SK-N-SH (cell line): Measurements from ENCODE around the gene TMEM89.

Experiments used
- GABPA ChIP-seq: IDR thresholded peaks from 2 replicates; pipeline ENCODE4 v1.4.0; 2012; ENCODE audit warnings: low read depth, mild to moderate bottlenecking
- NRF1 ChIP-seq: IDR thresholded peaks from 2 replicates; pipeline ENCODE4 v1.6.1; 2012; ENCODE audit warnings: low read depth, mild to moderate bottlenecking, low read length
- POLR2AphosphoS5 ChIP-seq: IDR thresholded peaks from 2 replicates; pipeline ENCODE4 v1.6.1; 2012; ENCODE audit warnings: low read depth, low read length
- TEAD4 ChIP-seq: IDR thresholded peaks from 2 replicates; pipeline ENCODE4 v1.4.0; 2012; ENCODE audit warnings: mild to moderate bottlenecking, borderline replicate concordance; ENCODE audit not compliant: insufficient read depth
- TF ChIP-seq, protein P1 (sequence below): fragments of 150-350 bp; IDR thresholded peaks from 2 replicates; pipeline ENCODE4 v1.6.1; 2017; ENCODE audit warnings: antibody characterized with exemption, low read length, low read depth, borderline replicate concordance
- TF ChIP-seq, protein P2 (sequence below): fragments of 200-600 bp; sonication (generic); IDR thresholded peaks from 2 replicates; pipeline ENCODE4 v1.6.1; 2017; ENCODE audit warnings: antibody characterized with exemption, mild to moderate bottlenecking, moderate library complexity
- TF ChIP-seq, protein P3 (sequence below): IDR thresholded peaks from 2 replicates; pipeline ENCODE4 v1.6.1; 2012; ENCODE audit warnings: mild to moderate bottlenecking, low read depth, low read length, moderate library complexity
- TF ChIP-seq, protein P4 (sequence below): IDR thresholded peaks from 2 replicates; pipeline ENCODE4 v1.4.0; 2012; ENCODE audit warnings: low read depth

DNA sequence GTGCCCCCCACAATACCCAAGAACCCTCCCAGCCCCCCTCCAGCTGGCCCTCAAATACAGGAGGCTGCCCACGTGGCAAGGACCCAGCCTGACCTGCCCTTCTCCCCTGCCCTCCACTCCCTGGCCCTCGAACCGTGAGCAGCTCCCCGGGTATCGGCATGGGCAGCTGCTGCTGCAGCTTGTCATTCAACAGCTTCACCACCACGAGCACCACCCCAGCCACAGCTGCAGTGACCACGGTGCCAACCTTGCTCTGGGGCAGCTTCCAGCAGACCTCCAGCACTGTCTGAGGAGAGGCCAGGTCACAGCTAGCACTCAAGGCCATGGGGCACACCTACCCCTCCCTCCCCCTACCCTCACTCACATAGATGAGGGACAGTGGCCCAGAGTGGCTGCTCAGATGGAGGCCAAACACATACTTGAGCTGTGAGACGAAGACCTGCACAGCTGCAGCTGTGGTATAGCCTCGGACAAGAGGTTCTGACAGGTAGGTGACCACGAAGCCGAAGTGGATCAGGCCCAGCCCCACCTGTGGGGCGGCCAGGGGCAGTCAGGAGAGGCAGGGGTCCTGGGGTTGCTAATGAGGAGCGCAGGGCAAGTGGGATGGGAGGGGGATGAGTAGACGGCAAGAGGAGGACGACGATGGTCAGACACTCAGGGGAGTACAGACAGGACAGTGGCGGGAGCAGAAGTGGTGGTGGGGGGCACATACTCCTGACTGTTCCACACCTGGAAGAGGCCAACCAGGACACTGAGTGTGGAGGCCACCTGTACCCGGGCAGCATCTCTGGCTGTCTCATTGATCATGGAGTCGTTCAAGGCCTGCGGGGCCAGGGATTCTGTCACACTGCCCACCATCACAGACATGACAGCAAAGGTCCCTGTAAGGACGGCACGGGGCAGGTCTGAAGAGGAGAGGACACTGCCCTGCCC is 10.2 kb upstream of the TMEM89 start:
- TF ChIP-seq, protein P1, sequence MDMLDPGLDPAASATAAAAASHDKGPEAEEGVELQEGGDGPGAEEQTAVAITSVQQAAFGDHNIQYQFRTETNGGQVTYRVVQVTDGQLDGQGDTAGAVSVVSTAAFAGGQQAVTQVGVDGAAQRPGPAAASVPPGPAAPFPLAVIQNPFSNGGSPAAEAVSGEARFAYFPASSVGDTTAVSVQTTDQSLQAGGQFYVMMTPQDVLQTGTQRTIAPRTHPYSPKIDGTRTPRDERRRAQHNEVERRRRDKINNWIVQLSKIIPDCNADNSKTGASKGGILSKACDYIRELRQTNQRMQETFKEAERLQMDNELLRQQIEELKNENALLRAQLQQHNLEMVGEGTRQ = no peak
- TF ChIP-seq, protein P2, sequence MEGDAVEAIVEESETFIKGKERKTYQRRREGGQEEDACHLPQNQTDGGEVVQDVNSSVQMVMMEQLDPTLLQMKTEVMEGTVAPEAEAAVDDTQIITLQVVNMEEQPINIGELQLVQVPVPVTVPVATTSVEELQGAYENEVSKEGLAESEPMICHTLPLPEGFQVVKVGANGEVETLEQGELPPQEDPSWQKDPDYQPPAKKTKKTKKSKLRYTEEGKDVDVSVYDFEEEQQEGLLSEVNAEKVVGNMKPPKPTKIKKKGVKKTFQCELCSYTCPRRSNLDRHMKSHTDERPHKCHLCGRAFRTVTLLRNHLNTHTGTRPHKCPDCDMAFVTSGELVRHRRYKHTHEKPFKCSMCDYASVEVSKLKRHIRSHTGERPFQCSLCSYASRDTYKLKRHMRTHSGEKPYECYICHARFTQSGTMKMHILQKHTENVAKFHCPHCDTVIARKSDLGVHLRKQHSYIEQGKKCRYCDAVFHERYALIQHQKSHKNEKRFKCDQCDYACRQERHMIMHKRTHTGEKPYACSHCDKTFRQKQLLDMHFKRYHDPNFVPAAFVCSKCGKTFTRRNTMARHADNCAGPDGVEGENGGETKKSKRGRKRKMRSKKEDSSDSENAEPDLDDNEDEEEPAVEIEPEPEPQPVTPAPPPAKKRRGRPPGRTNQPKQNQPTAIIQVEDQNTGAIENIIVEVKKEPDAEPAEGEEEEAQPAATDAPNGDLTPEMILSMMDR = no peak
- TF ChIP-seq, protein P3, sequence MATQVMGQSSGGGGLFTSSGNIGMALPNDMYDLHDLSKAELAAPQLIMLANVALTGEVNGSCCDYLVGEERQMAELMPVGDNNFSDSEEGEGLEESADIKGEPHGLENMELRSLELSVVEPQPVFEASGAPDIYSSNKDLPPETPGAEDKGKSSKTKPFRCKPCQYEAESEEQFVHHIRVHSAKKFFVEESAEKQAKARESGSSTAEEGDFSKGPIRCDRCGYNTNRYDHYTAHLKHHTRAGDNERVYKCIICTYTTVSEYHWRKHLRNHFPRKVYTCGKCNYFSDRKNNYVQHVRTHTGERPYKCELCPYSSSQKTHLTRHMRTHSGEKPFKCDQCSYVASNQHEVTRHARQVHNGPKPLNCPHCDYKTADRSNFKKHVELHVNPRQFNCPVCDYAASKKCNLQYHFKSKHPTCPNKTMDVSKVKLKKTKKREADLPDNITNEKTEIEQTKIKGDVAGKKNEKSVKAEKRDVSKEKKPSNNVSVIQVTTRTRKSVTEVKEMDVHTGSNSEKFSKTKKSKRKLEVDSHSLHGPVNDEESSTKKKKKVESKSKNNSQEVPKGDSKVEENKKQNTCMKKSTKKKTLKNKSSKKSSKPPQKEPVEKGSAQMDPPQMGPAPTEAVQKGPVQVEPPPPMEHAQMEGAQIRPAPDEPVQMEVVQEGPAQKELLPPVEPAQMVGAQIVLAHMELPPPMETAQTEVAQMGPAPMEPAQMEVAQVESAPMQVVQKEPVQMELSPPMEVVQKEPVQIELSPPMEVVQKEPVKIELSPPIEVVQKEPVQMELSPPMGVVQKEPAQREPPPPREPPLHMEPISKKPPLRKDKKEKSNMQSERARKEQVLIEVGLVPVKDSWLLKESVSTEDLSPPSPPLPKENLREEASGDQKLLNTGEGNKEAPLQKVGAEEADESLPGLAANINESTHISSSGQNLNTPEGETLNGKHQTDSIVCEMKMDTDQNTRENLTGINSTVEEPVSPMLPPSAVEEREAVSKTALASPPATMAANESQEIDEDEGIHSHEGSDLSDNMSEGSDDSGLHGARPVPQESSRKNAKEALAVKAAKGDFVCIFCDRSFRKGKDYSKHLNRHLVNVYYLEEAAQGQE = no peak
- TF ChIP-seq TEAD4 (no peak), NRF1 (no peak), POLR2AphosphoS5 (no peak), GABPA (no peak)
- TF ChIP-seq, protein P4, sequence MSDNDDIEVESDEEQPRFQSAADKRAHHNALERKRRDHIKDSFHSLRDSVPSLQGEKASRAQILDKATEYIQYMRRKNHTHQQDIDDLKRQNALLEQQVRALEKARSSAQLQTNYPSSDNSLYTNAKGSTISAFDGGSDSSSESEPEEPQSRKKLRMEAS = no peak
